GM21825 (cell line): ENCODE data around the gene MAP2K6.
A peak's percentile ranks its signal among the peaks of the same experiment; 100 is the strongest.

ENCODE experiments used
- ATAC-seq: cut with Tn5 transposase; IDR thresholded peaks from one replicate; pipeline ENCODE4 v1.9.1; 2021; ENCODE audit warnings: mild to moderate bottlenecking, moderate library complexity; ENCODE audit not compliant: unreplicated experiment

MAP2K6 gene

DNA sequence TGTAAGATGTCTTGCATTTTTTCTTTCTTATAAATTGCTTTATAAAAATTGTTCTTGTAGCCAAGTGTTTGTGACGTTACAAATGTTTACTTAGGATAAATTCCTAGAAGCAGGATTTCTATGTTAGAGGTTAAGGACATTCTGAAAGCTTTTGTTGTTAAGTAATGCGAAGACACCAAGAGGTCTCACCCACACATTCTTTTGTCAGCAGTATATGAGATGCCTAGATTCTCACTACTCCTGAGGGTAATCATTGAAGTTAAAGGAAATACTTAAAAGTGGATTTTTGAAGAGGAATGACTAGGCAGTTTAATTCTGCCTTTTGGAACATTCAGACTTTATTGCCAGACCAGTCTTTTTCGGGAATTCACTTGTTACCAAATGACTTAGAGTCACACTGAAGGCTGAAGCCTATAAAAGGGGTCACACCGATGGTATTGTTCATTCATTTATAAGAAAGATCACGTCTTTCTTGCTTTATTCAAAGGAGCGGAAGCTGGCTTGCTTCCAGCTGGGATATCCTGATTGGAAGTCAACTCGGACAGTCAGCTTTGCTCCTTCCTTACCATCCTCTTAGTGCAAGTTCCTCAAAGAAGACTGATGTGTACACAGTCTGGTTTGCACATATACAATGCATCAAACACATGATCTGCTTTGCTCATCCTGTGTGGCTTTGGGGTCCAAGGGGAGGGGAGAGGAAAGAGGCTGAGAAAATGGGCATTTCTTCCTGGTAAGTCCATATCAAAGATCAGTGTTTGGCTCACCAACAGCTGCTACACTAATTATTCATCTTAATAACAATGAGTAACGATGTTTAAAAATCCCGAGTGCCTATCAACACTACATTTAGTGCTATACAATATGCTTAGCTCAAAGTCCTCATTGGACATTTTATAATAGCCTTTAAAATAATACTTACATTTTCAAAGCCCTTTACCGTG lies 160.0 kb downstream of the MAP2K6 start:
- ATAC-seq: no peak

GRCh38 chr17:69575346-69575761 lies 160.9 kb downstream of the MAP2K6 start:
- no peak for ATAC-seq

- no peak for ATAC-seq
These were observed 162.6 kb downstream of the MAP2K6 start for GRCh38 chr17:69577098-69577497.

DNA sequence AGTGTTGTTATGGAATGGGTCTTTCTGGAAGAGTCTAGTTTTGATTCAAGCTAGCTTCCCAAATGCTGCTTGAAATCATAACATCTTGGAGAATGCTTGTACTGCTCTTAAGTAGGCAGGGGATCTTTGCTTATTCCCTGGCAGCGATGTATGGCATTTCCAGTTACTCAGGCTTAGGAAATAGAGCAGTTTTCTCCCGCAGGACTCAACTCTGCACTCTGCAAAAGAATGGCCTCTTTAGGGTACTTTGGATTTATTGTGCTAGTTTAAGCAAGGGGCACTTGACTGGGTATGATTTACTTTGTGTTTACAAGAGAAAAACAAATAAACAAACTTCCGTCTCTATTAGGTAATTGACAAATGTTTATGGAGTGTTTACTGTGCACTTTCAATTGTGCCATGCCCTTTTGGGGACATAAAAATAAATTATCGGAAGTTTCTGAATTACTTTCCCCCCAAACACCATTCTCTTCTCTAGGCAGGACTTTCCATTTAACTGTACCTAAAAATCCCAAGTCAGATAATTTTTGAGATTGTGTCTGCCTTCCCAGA lies 164.0 kb downstream of the MAP2K6 start:
- ATAC-seq: no peak

GRCh38 chr17:69579961-69580677 lies 165.6 kb downstream of the MAP2K6 start:
- ATAC-seq: no peak

DNA sequence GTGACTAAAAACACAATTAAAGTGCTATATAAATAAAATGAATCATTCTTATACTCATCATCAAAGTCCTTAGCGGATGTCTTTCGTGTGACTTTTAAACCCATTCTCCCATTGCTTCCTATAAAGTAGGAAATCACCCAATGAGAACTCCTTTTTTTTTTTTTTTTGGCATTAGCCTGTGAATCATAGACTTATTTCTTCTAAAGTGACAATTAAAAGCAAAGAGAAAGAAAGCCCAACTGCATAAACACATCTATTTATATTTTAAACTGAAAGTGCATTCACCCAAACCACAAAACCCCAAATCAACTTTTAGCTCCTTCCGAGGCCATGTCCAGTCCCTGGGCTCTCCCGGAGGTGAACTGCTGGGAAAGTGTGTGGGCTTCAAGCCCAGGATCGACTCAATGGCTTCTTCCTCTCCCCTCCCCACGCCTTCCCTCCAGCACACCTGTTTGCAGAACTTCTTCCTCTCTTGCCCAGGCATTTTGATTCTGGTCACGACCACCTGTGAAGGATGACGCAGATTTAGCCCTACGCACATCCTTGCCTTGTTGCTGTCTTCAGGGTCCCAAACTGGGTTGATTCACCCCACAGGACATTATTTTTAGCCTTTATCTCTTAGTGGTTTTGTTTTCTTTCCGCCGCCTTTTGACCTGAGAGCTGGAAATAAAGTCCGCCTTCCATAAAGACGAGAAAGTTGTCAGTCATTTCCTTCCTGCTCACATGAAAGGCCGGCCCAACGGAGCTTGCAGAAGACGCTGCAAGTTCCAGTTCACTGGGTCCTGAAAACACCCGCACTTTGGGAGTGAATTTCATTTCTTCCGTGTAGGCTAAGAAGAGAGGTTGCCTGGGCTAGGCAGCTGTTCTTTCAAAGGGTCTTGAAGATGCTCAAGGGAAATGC lies 166.8 kb downstream of the MAP2K6 start:
- ATAC-seq: peak; percentile 77

DNA sequence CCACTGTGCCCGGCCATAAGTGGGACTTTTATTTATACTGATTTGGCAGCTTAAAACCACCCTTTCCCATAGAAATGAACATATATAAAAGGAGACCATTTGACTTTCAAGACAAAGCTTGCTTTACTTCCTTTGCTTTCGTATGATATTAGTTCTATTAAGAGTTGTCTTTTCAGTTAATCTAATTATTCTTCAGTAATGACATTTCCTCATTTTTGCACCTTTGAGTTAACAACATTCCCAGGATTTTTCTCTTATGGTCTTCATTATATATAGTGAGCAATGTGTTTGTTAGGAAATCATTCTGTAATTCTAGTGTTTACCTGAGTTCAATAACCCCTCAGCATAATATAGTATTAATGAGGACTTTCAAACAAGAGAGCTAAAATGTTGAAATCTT lies 173.8 kb downstream of the MAP2K6 start:
- ATAC-seq: no peak

- no peak for ATAC-seq
These were observed 174.3 kb downstream of the MAP2K6 start for GRCh38 chr17:69588827-69589239.

DNA sequence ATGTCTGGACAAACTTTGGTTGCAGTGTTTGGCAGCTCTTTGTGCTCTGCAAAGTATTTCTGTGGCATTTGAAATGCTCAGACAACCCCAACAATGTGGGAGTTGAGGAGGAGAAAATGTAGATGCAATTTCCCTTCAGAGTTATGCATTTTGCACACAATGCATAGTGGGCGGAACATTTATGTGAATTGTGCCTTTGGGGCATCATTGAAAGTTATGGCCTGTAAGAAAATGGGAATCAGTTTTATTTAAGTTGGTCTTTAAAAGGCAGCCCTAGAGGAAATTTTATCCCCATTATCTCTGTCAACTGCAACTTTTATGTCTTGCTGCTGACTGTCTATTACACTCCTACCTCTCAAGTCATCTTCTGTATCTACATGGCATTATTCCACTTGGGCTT lies 176.2 kb downstream of the MAP2K6 start:
- no peak for ATAC-seq

- no peak for ATAC-seq
These were observed 178.3 kb downstream of the MAP2K6 start for GRCh38 chr17:69592692-69593350.

- ATAC-seq: no peak
These were observed 178.8 kb downstream of the MAP2K6 start for GRCh38 chr17:69593351-69593715.

- no peak for ATAC-seq
These were observed 179.2 kb downstream of the MAP2K6 start for GRCh38 chr17:69593716-69594115.

- no peak for ATAC-seq
These were observed 180.1 kb downstream of the MAP2K6 start for GRCh38 chr17:69594641-69595040.

GRCh38 chr17:69596141-69596540 lies 181.6 kb downstream of the MAP2K6 start:
- no peak for ATAC-seq

DNA sequence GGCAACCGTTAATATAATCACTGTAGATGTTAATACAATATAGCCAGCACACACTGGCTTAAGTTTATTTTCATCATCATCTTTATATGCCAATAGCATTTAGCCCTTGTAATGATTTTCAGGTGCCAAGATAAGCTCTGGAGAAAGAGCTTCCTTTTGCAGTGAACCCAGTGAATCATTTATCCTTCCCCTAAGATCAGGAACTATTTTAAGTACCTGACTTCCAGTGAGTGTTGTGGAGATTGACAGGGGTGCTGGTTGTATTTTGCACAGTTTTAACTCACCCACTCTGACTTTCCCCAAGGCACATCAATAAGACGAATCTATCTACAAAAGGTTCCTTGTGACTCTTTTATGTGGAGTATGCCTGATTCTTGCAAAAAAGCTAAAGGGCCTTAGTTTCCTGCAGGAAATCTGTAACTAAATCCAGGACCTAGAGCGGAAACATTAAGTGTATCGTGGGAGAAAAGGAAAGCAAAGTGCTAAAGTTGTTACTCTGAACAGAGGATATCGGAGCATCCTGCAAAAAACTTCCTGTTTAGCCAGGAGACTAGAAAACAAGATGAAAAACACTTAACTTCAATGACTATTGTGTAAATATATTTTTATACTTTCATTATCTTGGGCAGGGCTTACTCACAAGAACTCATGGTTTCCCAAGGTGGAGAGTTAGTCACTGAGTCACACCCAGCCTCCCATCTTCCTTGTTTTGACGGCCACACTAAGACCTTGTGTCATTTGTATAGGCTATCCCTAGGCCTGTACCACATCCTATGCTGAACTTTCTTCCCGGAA lies 183.6 kb downstream of the MAP2K6 start:
- no peak for ATAC-seq

DNA sequence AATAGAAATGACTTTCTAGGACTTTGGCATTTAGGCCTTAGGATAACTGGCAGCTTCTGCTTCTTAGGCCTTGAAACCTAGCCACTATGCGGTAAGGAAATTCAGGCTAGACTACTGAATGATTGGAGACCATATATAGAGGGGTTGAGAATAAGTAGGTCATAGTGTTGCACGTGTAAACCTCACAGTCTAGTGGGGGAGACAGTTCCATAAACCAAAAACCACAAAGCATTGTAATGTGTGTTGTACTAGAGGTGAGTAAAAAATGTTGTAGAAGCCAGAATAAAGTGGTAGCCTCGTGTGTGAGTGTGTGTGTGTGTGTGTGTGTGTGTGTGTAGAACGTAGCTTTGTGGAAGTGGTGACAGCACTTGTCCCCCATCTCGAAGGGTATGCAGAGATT lies 188.5 kb downstream of the MAP2K6 start:
- ATAC-seq: no peak
